Measurements from ENCODE around the gene AGAP6.
"Not testable (repeated sequence)": the region's sequence is repeated elsewhere in the genome, so short reads cannot be mapped to it uniquely, and the experiment has no call there.

AGAP6 gene

DNA sequence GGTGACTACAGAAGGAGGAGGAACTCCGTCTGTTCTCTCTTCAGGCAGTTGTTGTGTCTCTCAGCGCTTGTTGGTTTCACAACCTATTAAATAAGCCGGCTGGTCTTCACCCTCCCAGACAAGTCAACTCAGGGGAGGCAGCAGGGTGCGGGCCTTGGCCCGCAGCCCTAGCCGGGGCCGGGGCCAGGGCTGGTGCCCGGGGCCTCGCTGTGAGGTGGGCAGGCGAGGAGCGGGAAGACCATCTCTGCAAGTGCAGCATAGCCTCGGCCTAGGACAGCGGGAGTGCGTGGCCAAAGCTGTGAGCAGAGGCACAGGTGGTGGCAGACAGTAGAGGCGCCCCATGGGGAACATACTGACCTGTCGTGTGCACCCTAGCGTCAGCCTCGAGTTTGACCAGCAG, at the start of gene AGAP6:
Gene AGAP6 (plus strand): TSS at position 31 of the 400 bp plus-strand sequence. CDS start 310 bp downstream, at position 341.
- not testable (repeated sequence) for DNase-seq

DNA sequence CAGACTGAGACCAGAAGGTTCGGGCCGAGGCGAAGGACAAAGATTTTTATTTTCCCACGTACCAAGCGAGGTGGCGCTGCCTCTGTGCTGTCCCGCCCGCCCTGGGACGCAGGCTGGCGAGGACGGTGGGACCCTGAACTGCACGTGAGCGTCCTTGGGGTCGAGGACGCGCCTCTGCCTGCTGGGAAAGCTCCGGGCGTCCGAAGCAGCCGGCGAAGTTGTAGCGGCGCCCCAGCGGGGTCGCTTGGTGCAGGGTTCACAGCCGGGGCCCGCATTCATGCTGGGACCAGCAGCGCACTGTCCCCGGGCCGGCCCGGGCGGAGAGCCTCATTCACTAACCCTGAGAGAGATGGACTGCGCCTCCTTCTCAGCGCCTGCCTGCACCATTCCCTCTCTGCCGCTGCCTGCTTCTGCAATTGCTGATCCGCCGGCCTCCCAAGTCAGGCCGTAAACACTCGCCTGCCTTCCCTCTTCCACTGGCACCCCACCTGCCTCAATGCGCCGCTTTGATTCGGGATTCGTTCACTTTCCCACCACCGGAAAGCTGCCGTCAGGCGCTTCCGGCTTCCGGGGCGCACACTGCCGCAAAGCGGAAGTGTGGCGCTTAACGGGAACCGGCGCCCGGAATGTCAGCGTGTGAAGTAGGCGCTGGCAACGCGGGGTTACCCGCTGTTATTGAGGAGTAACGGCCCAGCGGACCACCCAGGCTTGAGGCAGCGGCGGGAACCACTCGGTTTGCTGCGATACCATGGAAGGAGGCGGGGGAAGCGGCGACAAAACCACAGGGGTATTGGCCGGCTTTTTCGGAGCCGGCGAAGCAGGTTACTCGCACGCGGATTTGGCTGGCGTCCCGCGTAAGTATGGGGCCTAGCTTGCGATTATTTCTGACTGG, 46.5 kb upstream of the AGAP6 start, which contains the start of the genes PARG and TIMM23B:
Gene PARG (minus strand): TSS at position 581 of the 892 bp plus-strand sequence. CDS start 302 bp downstream, at position 279.
Gene TIMM23B (plus strand): TSS at position 607 of the 892 bp plus-strand sequence. CDS start 142 bp downstream, at position 749.
- DNase-seq = peak; percentile 67 to 71

DNA sequence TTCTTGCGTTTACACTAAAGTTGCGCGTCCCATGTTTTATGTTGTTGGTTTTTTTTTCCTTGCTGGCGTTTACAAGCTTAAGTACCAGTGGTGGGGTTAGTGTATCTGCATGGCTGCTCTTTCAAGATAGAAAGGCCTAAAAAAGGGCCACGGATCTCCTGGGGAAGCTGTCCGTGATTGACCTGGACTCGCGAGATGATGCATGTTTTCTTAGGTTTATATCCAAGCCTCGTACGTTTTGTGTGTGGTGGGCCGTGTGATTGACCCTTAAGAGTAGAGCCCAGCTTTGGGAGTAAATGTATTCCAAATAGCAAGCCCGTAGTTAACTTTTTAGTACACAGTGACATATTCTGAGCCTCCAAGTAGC, 45.9 kb upstream of the AGAP6 start:
- DNase-seq = not testable (repeated sequence)

DNA sequence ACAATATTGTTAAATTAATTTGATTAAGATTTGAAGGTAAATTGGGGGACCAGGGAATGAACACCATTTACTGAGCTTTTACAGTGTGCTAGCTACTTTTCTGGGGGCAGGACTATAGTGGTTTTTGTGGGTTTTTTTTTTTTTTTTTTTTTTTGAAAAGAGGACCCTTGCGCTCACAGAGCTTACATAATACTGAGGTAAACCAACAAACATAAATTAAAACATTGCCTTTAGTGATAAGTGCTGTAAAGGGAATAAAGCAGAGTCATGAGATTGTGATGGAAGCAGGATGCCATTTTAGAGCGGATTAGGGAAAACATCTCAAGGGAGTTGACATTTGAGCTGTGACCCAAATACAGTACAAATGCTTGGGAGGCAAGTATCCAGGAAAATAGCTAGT, 44.6 kb upstream of the AGAP6 start:
- not testable (repeated sequence) for DNase-seq

DNA sequence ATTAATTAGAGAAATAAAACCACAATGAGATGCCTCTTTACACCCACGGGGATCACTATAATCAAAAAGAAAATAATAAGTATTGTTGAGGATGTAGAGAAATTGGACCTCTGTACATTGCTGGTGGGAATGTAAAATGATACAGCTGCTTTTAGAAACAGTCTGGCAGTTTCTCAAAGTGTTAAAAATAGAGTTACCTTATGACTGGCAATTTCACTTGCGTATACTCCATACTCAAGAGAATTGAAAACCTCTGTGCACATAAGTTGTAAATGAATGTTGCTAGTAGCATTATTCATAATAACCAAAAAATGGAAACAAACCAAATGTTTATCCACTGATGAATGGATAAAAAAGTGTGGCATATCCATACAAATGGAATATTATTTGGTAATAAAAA, 40.1 kb upstream of the AGAP6 start:
- DNase-seq = not testable (repeated sequence)

DNA sequence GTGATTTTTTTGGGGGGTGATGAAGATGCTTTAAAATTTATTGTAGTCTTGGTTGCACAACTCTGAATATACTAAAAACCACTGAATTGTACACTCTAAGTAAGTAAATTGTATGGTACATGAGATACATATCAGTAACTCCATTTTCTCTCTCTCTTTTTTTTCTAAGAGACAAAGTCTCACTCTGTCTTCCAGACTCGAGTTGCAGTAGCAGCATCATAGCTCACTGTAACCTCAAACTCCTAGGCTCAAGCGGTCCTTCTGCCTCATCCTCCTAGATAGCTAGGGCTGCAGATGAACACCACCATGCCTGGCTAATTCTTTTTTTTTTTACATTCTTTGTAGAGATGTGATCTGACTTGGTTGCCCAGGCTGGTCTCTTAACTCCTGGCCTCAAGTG, 39.5 kb upstream of the AGAP6 start:
- not testable (repeated sequence) for DNase-seq

DNA sequence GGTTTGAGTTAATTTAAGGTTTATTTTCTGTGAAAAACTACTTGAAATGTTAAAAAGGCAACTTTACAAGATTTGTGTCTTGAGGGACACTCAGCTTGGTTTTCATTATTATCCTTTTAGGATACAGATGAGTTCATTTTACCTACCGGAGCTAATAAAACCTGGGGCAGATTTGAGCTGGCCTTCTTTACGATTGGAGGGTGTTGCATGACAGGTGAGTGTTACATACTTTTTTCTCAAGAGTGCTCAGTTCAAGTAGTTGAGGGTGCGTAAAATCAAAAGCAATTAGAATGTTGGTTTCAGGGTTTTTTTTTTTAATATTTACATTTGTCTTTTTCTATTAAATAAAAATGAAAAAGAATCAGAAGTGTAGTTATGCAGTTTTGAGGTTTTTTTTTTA, 36.2 kb upstream of the AGAP6 start:
- not testable (repeated sequence) for DNase-seq

DNA sequence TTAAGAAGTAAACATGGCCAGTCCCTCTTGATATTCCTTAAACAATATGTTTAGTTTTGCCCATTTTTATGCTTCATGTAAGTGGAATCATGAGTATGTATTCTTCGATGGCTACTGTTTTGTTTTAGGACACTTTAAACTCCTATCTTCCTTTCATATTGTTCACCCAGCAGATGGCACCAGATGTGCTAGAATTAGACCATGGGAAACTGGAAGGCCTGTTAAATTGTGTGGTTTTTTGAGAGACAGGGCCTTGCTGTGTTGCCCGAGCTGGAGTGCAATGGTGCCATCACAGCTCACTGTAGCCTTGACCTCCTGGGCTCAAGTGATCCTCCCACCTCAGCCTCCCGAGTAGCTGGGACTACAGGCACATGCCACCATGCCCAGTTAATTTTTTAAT, 35.1 kb upstream of the AGAP6 start:
- DNase-seq = not testable (repeated sequence)

DNA sequence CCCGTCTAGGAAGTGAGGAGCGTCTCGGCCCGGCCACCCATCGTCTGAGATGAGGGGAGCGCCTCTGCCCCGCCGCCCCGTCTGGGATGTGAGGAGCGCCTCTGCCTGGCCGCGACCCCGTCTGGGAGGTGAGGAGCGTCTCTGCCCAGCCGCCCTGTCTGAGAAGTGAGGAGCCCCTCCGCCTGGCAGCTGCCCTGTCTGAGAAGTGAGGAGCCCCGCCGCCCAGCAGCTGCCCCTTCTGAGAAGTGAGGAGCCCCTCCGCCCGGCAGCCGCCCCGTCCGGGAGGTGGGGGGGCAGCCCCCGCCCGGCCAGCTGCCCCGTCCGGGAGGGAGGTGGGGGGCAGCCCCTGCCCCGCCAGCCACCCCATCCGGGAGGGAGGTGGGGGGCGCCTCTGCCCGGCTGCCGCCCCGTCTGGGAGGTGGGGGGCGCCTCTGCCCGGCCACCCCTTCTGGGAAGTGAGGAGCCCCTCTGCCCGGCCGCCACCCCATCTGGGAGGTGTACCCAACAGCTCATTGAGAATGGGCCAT, 17.8 kb upstream of the AGAP6 start:
- DNase-seq = not testable (repeated sequence)

DNA sequence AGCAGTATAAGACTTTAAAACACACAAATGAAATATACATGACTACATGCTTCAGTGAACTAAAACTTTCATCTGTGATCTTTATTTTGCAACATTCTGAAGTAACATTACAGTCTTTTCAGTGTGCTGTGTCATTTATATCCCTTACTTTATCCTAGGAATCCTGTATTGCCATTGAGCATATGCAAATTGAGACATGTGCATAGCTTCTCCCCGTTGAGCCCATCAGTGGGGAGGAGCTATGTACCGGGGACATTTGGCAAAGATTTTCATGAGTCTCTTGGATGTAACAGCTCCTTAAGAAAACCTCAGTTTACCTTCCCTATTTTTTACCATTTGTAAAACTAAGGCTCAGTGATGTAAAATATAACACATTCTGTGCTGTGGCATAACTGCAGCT, 16.7 kb upstream of the AGAP6 start:
- not testable (repeated sequence) for DNase-seq

DNA sequence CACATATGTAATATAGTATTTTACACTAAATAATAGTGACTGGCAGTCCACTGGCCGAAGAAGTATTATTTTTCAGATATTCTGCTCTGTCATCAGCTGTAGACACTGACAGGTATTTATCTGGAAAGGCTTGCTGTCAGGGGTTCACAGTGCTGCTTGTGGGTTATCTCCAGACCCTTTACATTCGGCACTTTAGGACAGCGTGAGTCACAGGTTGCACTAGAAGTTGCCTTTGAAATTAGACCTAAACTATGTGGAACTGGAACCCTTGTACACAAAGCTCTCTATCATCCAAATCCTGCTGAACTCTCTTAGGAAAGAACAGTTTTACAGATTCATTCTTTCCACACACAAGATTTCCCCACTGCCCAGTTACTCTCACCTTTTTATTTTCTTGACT, 16.1 kb upstream of the AGAP6 start:
- not testable (repeated sequence) for DNase-seq

DNA sequence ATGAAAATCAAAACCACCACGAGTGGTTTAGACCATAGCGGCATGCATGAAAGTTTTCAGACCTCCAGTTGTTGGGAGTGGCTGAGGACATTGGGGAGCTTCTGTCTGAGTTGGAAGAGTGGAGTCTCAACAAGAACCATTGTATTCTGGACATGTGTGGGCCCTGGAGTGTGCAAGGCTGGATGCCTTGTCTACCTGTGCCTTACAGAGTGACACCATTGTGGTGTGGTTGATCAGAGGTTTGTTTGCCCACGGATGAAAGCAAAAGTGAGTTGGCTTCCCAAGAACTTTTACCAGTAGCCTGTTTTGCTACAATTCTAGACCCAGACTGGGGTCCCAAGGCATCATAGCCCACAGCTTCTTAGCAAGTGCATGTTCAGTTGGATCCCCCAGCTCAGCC, 10.4 kb upstream of the AGAP6 start:
- not testable (repeated sequence) for DNase-seq

DNA sequence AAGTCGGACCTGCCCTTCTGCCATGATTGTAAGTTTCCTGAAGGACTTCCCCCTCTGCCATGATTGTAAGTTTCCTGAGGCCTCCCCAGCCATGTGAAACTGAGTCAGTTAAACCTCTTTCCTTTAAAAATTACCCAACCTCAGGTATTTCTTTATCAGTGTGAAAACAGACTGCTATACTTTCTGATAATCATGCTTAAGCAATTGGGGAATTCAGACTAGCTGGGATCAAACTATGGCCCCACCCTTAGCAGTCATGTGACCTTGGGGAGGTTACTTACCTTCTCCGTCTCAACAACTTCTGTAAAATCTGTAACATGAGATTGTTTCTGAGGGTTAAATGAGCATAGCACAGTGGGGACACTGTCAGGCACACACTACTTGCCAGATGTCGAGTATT, 999 bp upstream of the AGAP6 start:
- not testable (repeated sequence) for DNase-seq

DNA sequence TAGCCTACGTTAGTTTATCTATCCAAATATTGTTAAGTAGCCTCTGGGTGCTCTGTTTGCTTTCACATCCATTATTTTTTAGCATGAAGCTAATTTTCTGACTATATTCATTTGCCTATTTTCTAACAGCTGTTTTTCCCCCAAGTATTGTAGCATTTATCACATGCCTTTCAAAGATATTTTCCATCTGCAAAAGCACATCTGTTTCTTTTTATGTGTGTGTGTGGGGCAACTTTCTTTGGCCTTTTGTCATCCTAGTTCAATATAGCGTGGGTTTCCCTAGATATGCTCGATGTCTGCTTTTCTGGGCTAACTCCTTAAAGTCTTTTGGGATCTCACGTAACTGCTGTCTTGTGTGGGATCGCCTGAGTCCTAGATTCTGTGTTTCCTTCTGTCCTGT, 7.1 kb downstream of the AGAP6 start:
- DNase-seq = not testable (repeated sequence)

DNA sequence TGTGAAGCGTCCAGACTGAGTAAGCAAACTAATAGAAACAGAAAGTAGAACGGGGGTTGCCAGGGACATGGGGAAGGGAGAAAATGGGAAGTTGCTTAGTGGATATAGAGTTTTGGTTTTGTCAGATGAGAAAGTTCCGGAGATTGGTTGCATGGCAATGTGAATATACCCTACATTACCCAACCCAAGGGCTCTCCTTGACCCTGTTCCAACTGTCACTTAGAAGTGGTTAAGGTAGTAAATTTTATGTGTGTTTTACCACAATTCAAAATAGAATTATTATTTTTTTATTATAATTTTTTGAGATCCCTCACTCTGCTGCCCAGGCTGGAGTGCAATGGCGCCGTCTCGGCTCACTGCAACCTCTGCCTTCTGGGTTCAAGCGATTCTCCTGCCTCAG, 25.8 kb downstream of the AGAP6 start:
- DNase-seq = not testable (repeated sequence)

DNA sequence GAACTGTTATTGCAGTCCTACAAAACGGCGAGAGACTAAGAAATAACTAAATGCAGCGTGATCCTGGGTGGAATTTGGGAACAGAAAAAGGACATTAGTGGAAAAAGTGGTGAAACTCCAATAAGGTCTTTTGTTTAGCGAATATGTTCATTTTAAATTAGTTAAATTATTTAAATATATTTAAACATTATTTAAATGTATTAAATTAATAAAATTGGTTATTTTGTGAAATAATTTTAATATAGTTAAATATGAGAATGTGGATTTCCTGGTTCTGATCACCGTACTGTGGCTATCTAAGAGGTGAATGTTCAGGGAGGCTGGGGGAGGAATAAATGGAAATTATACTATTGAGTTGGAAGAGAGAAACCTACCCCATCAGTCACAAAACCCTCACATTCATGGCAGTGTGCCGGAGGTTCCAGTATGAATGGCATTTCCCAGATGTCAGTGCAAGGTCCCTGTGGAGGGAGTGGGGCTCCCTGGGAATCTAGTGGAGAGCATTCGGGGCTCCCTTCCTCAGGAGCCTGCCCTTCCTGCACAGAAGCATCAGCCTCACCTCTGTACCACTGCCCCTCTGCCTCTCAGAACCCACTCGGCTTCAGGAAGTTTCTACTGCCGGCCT, 27.5 kb downstream of the AGAP6 start:
- DNase-seq = not testable (repeated sequence)

DNA sequence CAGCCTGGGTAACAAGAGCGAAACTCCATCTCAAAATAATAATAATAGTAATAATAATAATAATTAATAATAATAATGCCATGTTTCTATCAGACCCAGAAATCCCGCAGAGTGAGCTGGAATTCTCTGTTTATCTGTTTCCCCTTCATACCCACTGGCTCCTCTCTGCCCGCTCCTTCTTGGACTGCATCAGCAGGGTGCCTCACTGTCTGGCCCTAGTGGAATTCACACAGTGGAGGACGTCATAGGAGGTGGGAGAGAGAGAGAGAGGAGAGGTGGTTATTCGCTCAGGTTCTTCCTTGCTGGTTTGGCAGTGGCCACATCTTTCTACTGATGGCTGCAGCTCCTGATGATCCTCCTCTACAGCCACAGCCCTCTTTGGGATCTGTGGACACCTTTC, 28.7 kb downstream of the AGAP6 start:
- DNase-seq = not testable (repeated sequence)

DNA sequence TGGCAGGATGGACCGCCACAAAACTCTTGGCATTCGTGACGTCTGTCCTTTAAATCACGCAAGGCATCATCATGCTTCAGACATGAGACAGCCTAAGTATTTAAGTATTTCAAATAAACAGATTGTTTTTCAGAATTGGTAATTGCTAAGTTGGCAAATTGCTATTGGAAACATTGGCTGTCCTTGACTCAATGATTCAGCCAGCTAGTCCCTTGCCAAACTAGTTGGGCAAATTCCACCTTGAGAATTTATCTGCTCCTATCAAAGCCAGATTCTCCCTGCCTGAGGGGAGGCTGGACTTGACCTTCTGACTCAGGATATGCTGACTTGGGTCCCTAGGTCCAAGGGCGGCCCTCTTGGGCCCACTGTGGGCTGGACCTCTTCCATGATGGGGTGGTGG, 29.4 kb downstream of the AGAP6 start:
- DNase-seq = not testable (repeated sequence)

DNA sequence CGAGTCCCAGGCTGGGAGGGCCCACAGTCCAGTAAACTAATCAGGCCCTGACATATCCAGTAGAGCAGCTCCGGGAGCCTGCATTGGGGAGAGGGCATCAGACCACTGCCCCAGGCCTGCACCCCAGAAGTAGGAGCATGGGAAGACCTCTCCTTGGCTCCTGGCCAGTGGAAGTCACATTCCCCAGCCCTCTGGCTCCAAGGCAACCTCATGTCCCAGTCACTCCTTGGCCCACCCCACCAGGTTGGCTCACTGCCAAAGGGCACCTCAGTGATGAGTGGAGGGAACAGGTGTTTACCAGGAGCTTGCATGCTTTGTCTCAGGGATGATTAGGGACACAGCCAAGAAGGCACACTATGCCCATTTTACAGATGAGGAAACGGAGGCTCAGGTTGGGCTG, 31.1 kb downstream of the AGAP6 start:
- DNase-seq = not testable (repeated sequence)

DNA sequence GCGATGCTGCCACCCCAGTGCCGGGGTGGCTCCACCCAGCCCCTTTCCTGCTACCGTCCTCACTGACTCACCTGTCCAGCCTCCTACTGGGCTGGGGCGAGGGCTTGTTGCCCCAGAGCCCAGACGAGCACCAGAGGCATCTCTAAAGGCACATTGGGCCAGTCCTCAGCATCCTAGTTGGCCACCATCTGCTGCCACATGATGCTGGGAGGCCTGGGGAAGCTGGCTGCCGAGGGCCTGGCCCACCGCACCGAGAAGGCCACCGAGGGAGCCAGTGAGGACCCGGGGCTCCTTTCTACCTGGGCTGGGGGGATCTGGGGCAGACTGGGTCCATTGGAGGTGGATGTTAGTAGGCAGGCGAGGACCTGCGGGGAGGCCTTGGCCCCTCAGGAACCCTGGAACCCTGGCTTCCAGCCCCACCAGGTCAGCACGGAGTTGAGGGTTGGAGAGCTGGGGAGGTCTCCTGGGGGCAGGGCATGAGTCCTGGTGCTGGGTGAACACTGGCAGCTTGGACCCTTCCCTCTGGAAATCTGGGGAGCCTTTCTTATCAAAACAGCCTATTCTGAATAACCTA, 32.3 kb downstream of the AGAP6 start:
- DNase-seq = not testable (repeated sequence)

DNA sequence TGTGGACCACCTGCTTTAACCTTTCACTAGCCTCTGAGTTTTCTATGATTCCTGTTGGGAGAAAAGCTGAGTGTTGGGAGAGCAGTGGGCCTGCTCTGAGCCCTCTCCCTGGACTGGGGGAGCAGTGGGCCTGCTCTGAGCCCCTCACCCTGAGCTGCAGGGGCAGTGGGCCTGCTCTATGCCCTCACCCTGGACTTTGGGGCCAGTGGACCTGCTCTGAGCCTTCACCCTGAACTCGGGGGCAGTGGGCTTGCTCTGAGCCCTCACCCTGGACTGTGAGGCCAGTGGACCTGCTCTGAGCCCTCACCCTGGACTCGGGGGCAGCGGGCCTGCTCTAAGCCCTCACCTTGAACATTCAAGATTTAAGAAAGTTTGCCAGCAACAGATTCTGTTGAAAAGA, 33.4 kb downstream of the AGAP6 start:
- no peak for DNase-seq

DNA sequence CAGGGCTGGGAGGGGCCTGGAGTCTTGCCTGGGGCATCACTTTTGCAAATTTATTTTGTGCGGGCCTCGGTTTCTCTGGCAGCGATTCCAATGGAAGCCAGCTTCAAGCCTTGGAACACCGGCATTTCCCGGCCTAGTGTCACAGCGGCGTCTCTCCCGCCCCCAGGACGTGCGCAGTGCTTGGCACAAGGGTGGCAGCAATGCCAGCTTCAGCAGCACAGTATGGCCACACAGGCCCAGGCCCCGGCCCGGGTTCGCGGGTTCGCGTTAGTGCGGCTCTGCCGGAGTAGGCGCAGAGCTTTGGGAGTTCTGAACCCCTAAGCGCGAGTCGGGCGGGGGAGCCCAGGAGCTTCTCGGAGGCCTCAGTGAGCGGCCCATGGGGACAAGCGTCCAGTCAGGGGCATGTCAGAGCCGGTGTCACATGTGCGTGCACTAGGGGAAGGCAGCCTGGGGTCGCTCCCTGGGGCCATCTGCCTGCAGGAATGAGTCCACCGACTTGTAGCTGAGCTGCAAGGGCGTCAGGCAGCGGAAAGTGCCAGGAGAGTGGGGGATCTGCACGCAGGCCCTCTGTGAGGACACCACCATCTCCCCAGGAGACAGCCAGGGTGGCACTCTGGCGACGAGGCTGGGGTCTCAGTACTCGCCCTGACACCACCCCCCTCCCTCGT, 36.6 kb downstream of the AGAP6 start:
- not testable (repeated sequence) for DNase-seq

DNA sequence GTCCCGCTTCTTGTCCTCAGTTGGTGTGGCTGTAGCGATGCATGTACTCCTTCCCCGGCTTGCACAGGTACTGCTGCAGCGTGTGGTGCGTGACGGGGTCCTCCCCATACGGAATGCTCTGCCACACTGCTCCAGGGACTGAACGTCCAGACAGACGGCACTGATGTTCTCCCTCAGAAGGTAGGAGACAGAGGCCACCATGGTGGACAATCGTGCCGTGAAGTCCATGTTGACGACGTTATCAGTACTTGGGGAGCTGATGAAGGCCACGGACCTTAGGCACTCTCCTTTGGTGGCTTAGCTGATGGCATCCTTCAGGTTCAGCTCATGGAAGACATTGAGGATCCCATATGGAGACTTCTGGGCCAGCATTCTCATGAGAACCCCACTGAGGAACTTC, 37.4 kb downstream of the AGAP6 start:
- no peak for DNase-seq
